Fibroblast of mammary gland (primary cell): ENCODE data around the gene VPS26A.

ENCODE experiments used
- DNase-seq: peaks from one replicate; pipeline ENCODE4 v3.0.0-alpha.2; 2010; ENCODE audit warnings: low read depth
- H3K4me3 ChIP-seq: 2 replicates; pipeline ENCODE4 v1.5.1; 2011; ENCODE audit warnings: low read depth, mild to moderate bottlenecking, low read length, moderate library complexity; ENCODE audit not compliant: control insufficient read depth
- CTCF ChIP-seq: conservative IDR thresholded peaks from 2 replicates; pipeline ENCODE4 v1.5.1; 2011; ENCODE audit warnings: low read depth, low read length, inconsistent platforms; ENCODE audit not compliant: control insufficient read depth, insufficient read depth

Gene VPS26A

GRCh38 chr10:69214666-69215131 lies 90.7 kb downstream of the VPS26A start:
- DNase-seq, result no peak
- no peak for TF ChIP-seq CTCF
- no peak overlapping the region for H3K4me3 ChIP-seq

- DNase-seq, result no peak
- H3K4me3 ChIP-seq, result no peak overlapping the region
- no peak for TF ChIP-seq CTCF
These were observed 91.6 kb downstream of the VPS26A start for GRCh38 chr10:69215405-69216171.

DNA sequence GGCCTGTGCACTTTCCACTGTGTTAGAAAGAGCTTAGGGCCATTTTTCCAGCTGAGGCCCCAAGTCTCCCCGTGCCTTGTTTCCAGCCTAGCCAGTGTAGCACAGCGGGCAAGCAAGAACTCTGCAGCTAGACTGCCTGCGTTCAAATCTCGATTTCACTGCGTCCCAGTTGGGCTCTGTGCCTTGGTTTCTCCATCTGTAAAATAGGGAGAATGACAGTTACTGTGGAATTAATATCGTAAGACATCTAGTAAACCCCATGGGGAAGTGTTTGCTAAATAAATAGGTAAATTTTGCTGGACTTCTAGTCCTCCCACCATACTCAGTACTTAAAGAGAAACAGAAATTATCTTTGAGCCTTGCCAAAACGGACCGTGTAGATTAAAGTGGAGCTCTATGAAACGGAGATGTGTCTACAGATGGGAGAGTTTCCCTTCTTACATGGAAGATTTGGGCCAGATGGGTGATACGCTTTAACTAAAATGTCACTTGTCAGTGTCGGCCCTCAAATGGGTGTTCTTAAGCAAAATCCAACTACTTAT lies 92.7 kb downstream of the VPS26A start:
- DNase-seq, result no peak
- no peak for TF ChIP-seq CTCF
- H3K4me3 ChIP-seq, result no peak overlapping the region

GRCh38 chr10:69217119-69217754 lies 93.3 kb downstream of the VPS26A start:
- no peak overlapping the region for H3K4me3 ChIP-seq
- TF ChIP-seq CTCF, result no peak
- DNase-seq, result peak; percentile 74

GRCh38 chr10:69218831-69219230 lies 94.9 kb downstream of the VPS26A start:
- no peak for TF ChIP-seq CTCF
- H3K4me3 ChIP-seq, result no peak overlapping the region
- DNase-seq, result no peak

DNA sequence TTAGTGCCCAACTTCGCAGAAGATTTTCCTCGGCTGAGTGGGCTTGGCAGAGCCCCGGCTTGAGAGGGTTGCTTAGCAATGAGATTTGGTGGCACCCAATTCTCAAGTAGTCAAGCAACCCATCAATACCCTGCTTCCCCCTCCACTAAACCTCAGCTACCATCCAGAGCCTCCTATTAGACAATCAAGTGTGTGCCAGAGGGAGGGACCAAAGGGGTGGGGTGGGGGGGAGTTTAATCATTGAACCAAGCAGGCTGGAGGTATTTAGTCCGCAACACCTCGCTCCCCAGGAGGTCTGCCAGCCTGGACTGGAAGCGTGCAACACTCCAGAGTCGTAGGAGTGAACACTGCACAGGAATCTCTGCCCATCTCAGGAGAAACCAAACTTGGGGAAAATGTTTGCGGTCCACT lies 96.1 kb downstream of the VPS26A start, which contains the start of gene HKDC1:
TSS of gene HKDC1 (plus strand) at position 292 of the 411 bp plus-strand sequence. CDS start at position 396, 104 bp downstream.
- H3K4me3 ChIP-seq, result no peak within 1 kb of the TSS
- no peak for DNase-seq
- no peak for TF ChIP-seq CTCF
